Transverse colon (tissue), 4 donors: ENCODE measurements around the gene E2F4. TPM values are rescaled to one million over a fixed set of nuclear protein-coding genes. Genes with fewer than 3 reads are reported as not detected.

Source experiments
- DNase-seq: peaks from one replicate; pipeline ENCODE4 v3.0.0-alpha.2; 2019
- H3K27ac ChIP-seq, 4 donors: fragments of 200-600 bp; sonication (generic); 2 replicates each; pipeline ENCODE4 v1.5.1; 2016 to 2018; ENCODE audit warnings: inconsistent platforms in 4 of 4
- H3K27me3 ChIP-seq: fragments of 200-600 bp; sonication (generic); 2 replicates; pipeline ENCODE4 v1.5.1; 2017; ENCODE audit warnings: inconsistent platforms
- H3K36me3 ChIP-seq, 4 donors: fragments of 200-600 bp; sonication (generic); 2 replicates each; pipeline ENCODE4 v1.5.1; 2017 to 2019; ENCODE audit warnings: inconsistent platforms in 4 of 4
- H3K4me1 ChIP-seq, 4 donors: fragments of 200-600 bp; sonication (generic); 2 replicates each; pipeline ENCODE4 v1.5.1; 2017 to 2020; ENCODE audit warnings: inconsistent platforms in 4 of 4
- H3K4me3 ChIP-seq, 4 donors: fragments of 200-600 bp; sonication (generic); 1 replicate in 1 of 4; 2 replicates in 3 of 4; pipeline versions ENCODE4 v1.5.1 to v1.6.1; 2017 to 2019; ENCODE audit warnings: inconsistent platforms in 4 of 4
- H3K9me3 ChIP-seq, 2 donors: fragments of 200-600 bp; sonication (generic); 2 replicates each; pipeline ENCODE4 v1.5.1; 2017 to 2019; ENCODE audit warnings: inconsistent platforms in 2 of 2
- CTCF ChIP-seq, 5 experiments: fragments of 200-600 bp in 3 of 5; fragments of 450-650 bp in 2 of 5; sonication (generic) in 3 of 5; IDR thresholded peaks; 1 replicate in 2 of 5; 2 replicates in 3 of 5; pipeline ENCODE4 v1.5.1; 2016 to 2017; ENCODE audit warnings: antibody characterized with exemption in 5 of 5, inconsistent platforms in 3 of 5, mild to moderate bottlenecking in 2 of 5, moderate library complexity in 1 of 5
- EP300 ChIP-seq: sonication (generic); formaldehyde crosslinking; IDR thresholded peaks from one replicate; pipeline ENCODE4 v1.6.1; 2017; ENCODE audit warnings: antibody characterized with exemption, low read depth
- POLR2A ChIP-seq: fragments of 450-650 bp; IDR thresholded peaks from one replicate; pipeline ENCODE4 v1.6.1; 2016; ENCODE audit warnings: antibody characterized with exemption, mild to moderate bottlenecking, moderate library complexity
- POLR2AphosphoS5 ChIP-seq, 3 donors: sonication (generic); formaldehyde crosslinking; IDR thresholded peaks; one replicate each; pipeline ENCODE4 v1.6.1; 2016; ENCODE audit warnings: antibody characterized with exemption in 3 of 3
- WGBS, 2 donors: methylation state at CpG; one replicate each; pipeline ENCODE4 v1.1.5; 2018; ENCODE audit warnings: low coverage in 1 of 2; 5-methylcytosine and 5-hydroxymethylcytosine counted together
- in situ Hi-C, 4 donors: fragments of 200-750 bp; cut with MboI; loops; one replicate each; pipeline versions ENCODE4 v1.15.0 to v1.15.1; 2017; ENCODE audit warnings: low sequenced_read_pairs in 3 of 4, low pct_ligation_motif_present in 1 of 4, low pct_unique_long_range_greater_than_20kb in 1 of 4
- intact Hi-C: fragments of 100-400 bp; cut with DNase I; formaldehyde crosslinking; loops from one replicate; pipeline ENCODE4 v1.15.1; 2023; ENCODE audit warnings: low total_unique reads
- total RNA-seq, 4 donors: library from RNA; depleted of rRNA; stranded (reverse); fragments of >200 nt; gene quantifications; one replicate each; pipeline ENCODE4 v1.1.0, GENCODE V29; 2016

Gene E2F4, protein sequence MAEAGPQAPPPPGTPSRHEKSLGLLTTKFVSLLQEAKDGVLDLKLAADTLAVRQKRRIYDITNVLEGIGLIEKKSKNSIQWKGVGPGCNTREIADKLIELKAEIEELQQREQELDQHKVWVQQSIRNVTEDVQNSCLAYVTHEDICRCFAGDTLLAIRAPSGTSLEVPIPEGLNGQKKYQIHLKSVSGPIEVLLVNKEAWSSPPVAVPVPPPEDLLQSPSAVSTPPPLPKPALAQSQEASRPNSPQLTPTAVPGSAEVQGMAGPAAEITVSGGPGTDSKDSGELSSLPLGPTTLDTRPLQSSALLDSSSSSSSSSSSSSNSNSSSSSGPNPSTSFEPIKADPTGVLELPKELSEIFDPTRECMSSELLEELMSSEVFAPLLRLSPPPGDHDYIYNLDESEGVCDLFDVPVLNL
- total RNA-seq: 100 to 1,000 TPM in 3 of 4 donors, 10 to 100 TPM in 1; 97.5 to 224 (median 159) TPM

- 0% methylated on average over 53 of the region's 54 CpGs; no CpG with 5 or more reads in 1 of the 2 donors for WGBS, 2 donors
- no peaks in the 10 kb centered on the region for H3K27me3 ChIP-seq
- peak; percentile 93 for DNase-seq
- TF ChIP-seq CTCF (IDR thresholded peaks at IDR 0.05) (no peak), POLR2AphosphoS5 (IDR thresholded peaks at IDR 0.05) (peak; percentile 55 to 87 (median 81)), POLR2A (peak; percentile 35), EP300 (no peak)
- peak within 1 kb of the TSS; percentile 78 to 92 (median 86) for H3K27ac ChIP-seq
- H3K4me1 ChIP-seq: peaks cover 11 to 25% (median 19%) of the 10 kb centered on the region in 4 donors
- peaks cover 0 to 26% (median 11%) of the 10 kb centered on the region in 4 donors for H3K36me3 ChIP-seq
- in situ Hi-C loops: no loop called here
- intact Hi-C loops: no loop called here
- peak within 1 kb of the TSS; percentile 79 to 97 (median 88) for H3K4me3 ChIP-seq
- H3K9me3 ChIP-seq: no peaks in the 10 kb centered on the region
These were observed at the start of gene E2F4 for GRCh38 chr16:67191995-67192681. Gene E2F4, plus strand, starts transcription at chr16:67192155. Its CDS starts 73 bp downstream, at chr16:67192228.

DNA sequence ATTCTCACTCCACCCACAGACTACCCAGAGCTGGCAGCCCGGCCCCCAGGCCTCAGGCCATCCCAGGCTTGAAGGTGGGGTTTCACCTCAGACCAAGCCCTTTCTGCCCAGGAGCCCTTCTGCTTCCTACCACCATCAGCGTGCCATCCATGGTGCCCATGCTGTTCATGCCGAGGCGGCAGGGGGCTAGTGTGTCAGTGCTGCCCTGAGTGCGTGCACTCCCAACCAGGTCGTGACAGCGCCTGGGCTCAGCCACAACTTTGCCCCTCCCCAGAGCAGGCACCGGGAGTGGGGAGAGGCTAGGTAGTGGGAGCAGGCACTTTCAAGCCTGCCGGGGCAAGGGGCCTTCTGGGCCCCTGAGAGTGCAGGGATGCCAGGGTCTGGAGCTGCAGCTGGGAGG is 49.6 kb upstream of the E2F4 start:
- Histone ChIP-seq H3K27me3 (no peaks in the 10 kb centered on the region), H3K27ac (no peak overlapping the region), H3K4me1 (no peaks in the 10 kb centered on the region), H3K4me3 (no peak overlapping the region), H3K36me3 (peaks cover 0 to 65% (median 18%) of the 10 kb centered on the region in 4 donors), H3K9me3 (no peaks in the 10 kb centered on the region)
- 83% methylated on average over 5 of the region's 9 CpGs; no CpG with 5 or more reads in 1 of the 2 donors for WGBS, 2 donors
- no peak for DNase-seq
- TF ChIP-seq EP300 (no peak), POLR2A (no peak), CTCF (IDR thresholded peaks at IDR 0.05) (no peak), POLR2AphosphoS5 (IDR thresholded peaks at IDR 0.05) (no peak)
- intact Hi-C loops (no loop called here), in situ Hi-C loops (no loop called here)

DNA sequence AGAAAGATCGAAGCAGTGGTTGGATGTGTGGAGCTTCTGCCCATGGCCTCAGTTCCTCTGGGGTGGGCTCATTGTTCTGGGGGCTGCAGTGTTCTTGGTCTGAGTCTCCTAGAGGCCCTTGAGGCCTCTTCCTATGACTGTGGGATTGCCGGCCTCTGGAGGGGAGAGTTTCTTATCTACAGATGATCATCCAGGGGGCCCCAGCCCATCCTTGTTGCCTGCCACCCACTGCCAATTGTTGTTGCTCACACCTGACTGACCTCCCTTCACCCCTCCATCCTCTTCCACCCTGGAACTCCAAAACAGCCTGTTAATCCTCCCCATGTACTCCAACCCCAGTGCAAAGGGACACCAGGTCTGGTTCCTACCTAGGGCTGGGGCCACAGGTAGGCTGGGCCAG is 47.0 kb upstream of the E2F4 start:
- H3K27ac ChIP-seq: no peak overlapping the region
- H3K27me3 ChIP-seq: peaks cover 5% of the 10 kb centered on the region
- H3K4me1 ChIP-seq: peaks cover 0 to 3% (median 1%) of the 10 kb centered on the region in 4 donors
- no peak overlapping the region for H3K4me3 ChIP-seq
- H3K36me3 ChIP-seq: peaks cover 0 to 64% (median 14%) of the 10 kb centered on the region in 4 donors
- 91% methylated on average over 2 of the region's 2 CpGs; no CpG with 5 or more reads in 1 of the 2 donors for WGBS, 2 donors
- TF ChIP-seq POLR2AphosphoS5 (IDR thresholded peaks at IDR 0.05): no peak
- no peak for TF ChIP-seq POLR2A
- TF ChIP-seq EP300: no peak
- no peak for TF ChIP-seq CTCF (IDR thresholded peaks at IDR 0.05)
- DNase-seq: no peak
- H3K9me3 ChIP-seq: no peaks in the 10 kb centered on the region
- in situ Hi-C loops: no loop called here
- intact Hi-C loops: no loop called here

DNA sequence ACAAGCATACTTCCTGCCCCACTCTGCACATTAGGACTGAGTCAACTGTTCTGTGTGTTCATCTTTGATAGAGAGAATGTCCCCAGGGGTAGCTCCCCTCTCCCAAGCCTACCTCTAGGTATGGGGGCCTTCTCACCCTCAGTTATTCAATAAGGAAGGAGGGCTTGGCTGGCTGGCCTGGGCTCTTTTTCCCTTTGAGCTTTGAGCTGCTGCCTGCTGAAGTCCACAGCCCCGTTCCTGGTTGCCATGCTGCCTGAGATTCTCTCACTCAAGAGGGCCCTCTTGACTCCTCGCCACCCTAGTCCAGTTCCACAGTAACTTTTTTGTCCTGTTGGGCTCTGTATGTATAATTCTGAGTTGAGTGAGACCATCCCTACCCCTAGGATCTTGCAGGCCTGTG is 46.2 kb upstream of the E2F4 start:
- H3K4me1 ChIP-seq: peaks cover 0 to 9% (median 7%) of the 10 kb centered on the region in 4 donors
- H3K4me3 ChIP-seq: no peak overlapping the region
- no peak for TF ChIP-seq POLR2AphosphoS5 (IDR thresholded peaks at IDR 0.05)
- no peak for DNase-seq
- no peaks in the 10 kb centered on the region for H3K9me3 ChIP-seq
- intact Hi-C loops (no loop called here), in situ Hi-C loops (no loop called here)
- H3K36me3 ChIP-seq: peaks cover 0 to 56% (median 10%) of the 10 kb centered on the region in 4 donors
- H3K27me3 ChIP-seq: peaks cover 13% of the 10 kb centered on the region
- no peak overlapping the region for H3K27ac ChIP-seq
- WGBS, 2 donors: 94% methylated on average over 2 of the region's 2 CpGs; no CpG with 5 or more reads in 1 of the 2 donors
